Activated CD4-positive, alpha-beta T cell treated with anti-CD3 and anti-CD28 coated beads for 24 hours (primary cell): ENCODE results near the gene ZNF804B.

Experiments used
- DNase-seq, 2 donors: peaks; one replicate each; pipeline ENCODE4 v3.0.0-alpha.2; 2020; ENCODE audit warnings: low read depth in 2 of 2

ZNF804B gene

DNA sequence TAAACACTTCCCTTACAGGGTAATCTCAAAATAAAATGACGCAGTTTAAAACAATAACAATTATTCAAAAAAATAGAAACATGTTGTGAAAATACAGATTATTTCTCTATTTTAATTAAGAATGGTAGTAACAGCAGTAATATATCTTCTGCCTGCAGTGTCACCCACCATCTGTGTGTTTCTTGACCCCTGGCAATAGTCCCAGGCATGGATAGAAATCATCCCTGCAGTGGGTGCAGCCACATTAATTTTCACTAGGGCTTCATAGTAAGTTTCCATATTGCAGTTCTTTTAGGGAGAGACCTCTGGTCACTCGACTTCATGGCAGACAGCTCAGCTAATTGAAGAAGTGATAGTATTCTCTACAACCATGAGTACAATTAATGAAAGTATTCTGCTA, 506.1 kb downstream of the ZNF804B start:
- DNase-seq: no peak

DNA sequence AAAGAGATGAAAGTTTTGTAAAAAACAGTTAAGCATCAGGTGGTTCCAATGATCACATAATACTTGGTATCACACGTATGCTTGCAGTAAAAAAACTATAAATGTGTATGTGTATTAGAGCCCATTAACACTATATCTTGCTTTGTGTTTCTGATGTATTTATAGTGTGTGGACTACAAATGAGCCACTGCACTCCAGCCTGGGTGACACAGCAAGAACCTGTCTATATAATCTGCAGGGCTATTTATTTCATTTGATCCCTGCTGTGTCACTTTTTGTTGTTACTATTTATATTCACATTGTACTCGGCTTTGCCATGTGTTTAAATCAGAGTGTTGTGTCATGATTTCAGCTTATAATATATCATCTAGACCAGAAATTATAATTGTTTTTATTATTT, 523.8 kb downstream of the ZNF804B start:
- no peak for DNase-seq

DNA sequence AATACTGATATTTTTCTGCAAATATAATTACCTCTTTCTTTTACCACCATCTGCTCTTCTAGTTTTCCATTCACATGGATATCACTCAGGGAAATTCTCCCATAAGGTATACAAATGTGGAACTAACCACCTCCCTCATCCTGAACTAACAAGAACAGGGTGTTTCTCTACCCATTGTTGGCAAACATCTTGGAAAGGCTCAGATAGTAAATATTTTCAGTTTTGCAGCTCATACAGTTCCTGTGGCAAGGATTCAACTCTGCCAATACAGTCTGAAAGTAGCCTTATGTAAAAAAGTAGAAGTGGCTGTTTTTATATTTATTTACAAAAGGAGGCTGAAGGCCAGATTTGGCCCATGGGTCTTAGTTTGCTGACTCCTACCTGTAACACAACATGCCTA, 549.0 kb downstream of the ZNF804B start:
- no peak for DNase-seq

DNA sequence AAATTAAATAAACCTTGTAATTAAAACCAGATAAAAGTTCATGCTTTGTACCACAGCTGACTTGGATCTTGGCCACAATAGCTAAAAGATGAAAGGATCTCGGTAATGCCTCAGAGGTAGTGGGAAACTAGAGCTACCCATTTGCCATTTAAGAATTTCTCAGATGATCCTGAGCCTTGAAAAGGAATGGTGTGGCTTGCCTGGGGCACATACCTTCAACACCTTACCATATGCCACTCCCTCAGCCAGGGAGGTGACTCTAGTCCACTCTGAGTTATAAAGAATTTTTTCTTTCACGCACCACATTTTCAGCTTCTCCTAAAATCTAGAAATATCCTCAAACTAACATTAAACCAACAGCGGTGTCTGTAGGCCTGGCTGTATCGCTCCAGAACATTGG, 552.4 kb downstream of the ZNF804B start:
- DNase-seq: no peak

DNA sequence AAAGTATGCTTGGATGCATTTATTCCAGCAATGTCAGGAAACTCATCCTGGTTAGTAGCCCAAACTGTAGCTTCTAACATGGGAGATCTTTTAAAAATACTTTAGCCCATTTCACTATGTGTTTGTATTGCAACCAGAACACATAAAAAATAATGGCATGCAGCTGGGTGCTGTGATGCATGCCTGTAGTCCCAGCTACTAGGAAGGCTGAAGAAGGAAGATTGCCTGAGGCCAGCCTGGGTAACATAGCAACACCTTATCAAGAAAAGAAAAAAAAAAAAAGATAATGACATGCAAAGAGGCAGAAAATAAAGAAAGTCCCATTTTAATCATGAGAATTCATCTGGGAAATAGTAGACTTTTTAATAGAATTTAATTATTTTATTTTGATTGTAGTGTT, 553.1 kb downstream of the ZNF804B start:
- no peak for DNase-seq

DNA sequence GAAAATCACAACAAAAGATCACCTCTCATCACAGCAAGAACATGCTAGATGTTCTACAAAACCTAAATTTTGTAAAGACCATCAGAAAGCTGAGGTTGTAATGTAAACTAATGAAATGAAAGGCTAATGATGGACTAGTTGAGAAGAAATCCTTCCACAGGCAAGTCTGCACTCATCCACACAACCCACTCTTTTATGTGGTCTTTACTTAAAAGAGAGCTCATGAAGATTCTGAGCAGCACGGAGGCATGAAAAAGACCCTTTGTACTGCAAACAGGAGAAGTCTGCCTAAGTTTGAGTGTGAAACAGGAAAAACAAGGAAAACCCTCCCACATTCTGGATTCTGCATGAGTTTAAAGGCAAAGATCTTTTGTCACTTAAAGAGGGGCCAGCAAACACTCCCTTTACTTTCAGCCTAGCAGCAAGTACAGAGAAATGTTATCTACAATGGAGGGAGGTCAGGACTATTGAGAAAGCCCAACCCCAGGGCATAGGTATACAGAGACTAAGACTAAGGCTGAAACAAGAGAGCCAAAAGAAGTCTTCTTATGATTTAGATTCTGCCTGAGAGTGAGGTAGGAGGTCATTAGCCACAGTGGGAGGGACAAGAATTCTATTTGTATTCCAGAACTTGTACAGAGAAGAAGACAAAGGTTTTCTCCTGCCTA, 557.2 kb downstream of the ZNF804B start:
- no peak for DNase-seq

DNA sequence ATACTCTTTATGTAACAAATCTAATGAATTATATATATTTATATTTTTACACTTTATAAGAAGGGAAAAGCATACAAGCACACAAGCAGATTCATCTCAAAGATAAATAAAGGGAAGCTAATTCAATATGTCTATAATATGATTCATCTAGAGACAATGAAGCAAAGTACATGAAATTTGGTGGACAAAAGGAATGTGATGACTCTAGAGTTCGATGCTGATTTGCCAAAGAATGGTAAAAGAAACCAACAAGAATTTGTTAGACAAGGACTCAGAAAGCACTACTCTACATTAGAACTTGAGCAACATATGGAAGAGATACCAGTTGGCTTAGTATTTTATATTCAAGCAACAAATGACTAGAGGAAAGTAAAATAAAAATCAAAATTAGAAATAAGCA, 572.5 kb downstream of the ZNF804B start:
- no peak for DNase-seq

DNA sequence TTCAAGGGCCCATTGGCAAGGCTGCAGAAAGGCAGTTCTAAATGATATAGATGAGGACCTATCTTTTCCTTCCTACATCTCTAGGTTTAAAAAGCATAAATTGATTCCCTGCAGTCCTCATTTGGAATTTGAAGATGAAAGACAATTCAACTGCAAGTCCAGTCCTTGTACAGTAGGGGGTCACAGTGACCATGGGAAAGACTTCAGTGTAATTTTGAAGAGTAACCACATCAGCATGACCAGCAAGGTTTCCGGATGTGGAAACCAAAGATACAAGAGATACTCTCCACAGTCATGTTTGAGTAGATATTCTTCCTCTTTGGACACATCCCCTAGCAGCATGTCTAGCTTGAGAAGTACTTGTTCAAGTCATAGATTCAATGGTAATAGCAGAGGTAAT, 575.3 kb downstream of the ZNF804B start:
- no peak for DNase-seq

DNA sequence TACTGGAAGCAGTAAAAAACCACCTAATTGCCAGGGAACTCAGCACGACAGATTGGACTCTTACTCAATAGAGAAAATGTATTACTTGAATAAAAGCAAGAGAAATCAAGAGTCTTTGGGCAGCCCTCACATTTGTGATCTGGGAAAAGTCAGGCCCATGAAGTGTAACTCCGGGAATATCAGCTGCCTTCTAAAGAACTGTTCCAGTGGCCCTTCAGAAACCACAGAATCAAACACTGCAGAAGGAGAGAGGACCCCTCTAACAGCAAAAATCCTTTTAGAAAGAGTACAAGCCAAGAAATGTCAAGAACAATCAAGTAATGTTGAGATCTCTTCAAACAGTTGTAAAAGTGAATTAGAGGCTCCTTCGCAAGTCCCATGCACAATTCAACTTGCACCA, 576.0 kb downstream of the ZNF804B start:
- DNase-seq: no peak

DNA sequence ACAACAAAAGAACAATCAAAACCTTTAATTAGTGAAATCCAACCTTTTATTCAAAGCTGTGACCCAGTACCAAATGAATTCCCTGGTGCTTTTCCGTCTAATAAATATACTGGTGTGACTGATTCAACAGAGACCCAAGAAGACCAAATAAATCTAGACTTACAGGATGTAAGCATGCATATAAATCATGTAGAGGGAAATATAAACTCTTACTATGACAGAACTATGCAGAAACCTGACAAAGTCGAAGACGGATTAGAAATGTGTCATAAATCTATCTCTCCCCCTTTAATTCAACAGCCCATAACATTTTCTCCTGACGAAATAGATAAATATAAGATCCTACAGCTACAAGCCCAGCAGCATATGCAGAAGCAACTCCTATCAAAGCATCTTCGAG, 576.6 kb downstream of the ZNF804B start:
- DNase-seq: no peak

DNA sequence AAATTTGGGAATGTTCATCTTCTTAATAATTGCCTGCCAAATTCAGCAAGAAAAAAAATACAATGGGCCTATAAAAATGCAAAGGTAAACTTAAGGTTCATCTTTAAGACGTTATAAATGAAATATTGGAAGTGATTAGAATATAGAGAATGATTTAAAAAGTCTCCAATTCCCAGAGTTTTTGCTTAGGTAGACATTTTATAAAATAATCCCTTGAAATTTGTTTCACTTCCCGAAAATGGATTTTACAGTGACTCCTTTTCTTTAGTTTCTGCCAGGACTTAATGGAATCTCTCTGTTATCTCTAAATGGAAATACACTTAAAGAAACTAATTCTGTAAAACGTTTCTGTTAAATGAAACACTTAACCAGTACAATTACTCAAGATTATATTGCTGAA, 580.2 kb downstream of the ZNF804B start:
- DNase-seq: no peak

DNA sequence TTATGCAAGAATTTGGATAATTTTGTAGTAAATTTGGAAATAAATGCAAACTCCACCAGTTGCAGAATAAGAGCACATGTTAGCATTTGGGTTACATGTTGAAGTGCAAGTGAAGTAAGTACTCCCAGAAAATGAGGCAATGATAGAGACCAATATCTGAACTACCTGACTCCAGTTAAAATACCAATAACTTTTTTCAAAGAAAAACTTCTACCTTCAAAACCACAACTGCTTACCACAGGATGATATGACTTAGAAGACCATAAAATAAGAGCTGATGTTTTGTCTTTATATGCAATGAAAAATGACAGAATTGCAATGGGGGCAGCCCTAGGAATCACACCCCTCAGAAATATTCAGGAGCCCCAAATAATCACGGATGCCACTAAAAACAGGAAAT, 597.6 kb downstream of the ZNF804B start:
- DNase-seq: no peak

DNA sequence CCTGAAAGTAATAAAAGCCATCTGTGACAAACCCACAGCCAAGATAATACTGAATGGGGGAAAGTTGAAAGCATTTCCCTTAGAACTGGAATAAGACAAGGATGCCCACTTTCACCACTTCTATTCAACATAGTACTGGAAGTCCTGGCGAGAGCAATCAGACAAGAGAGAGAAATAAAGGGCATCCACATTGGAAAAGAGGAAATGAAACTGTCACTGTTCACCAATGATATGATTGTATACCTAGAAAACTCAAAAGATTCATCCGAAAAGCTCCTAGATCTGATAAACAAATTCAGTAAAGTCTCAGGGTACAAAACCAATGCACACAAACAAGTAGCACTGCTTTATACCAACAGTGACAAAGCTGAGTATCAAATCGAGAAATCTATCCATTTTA, 617.7 kb downstream of the ZNF804B start:
- no peak for DNase-seq

DNA sequence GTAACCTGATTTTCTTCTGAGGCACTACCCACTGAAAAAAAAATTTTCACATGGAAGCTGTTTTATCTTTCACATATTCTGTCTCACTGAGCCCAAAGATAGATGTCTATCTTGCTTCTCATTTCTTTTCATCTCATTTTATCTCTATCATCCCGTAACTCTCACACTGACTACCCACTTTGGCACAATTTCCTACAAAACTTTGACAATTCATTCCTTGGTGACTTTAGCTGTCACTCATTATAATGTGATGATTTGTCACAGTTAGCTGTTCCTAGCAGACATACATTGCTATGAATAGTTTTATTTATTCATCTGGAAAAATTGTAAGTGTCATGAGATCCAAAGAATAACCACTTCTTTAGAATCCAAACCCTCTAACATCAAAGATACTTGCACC, 625.9 kb downstream of the ZNF804B start:
- no peak for DNase-seq
